AG10803 (cell line): ENCODE results near the gene KLHL21.

Experiments
- DNase-seq: peaks from one replicate; pipeline ENCODE4 v3.0.0; 2010; ENCODE audit warnings: low read depth
- H3K4me3 ChIP-seq: 2 replicates; pipeline ENCODE4 v1.5.1; 2011; ENCODE audit warnings: mild to moderate bottlenecking, low read length, control low read depth
- CTCF ChIP-seq: conservative IDR thresholded peaks from 2 replicates; pipeline ENCODE4 v1.5.1; 2011; ENCODE audit warnings: mild to moderate bottlenecking, low read length, control low read depth, inconsistent platforms

The KLHL21 gene

GRCh38 chr1:6587261-6588005 lies 15.2 kb downstream of the KLHL21 start:
- no peak for DNase-seq
- TF ChIP-seq CTCF: no peak
- H3K4me3 ChIP-seq: no peak overlapping the region

GRCh38 chr1:6586404-6586816 lies 16.3 kb downstream of the KLHL21 start:
- no peak for TF ChIP-seq CTCF
- H3K4me3 ChIP-seq: no peak overlapping the region
- no peak for DNase-seq

- no peak overlapping the region for H3K4me3 ChIP-seq
- no peak for TF ChIP-seq CTCF
- no peak for DNase-seq
Measured at GRCh38 chr1:6585841-6586240, 16.8 kb downstream of the KLHL21 start.

- no peak overlapping the region for H3K4me3 ChIP-seq
- TF ChIP-seq CTCF: no peak
Measured at GRCh38 chr1:6585081-6585722, 17.5 kb downstream of the KLHL21 start.

GRCh38 chr1:6584126-6585080 lies 18.3 kb downstream of the KLHL21 start:
- H3K4me3 ChIP-seq: no peak overlapping the region
- no peak for DNase-seq
- 0 out of 2 replicates have a peak, but pooled peaks have one; percentile 19 for TF ChIP-seq CTCF

More at GRCh38 chr1:6585081-6585722, 17.5 kb downstream of the KLHL21 start:
- no peak for DNase-seq

GRCh38 chr1:6582370-6582769 lies 20.3 kb downstream of the KLHL21 start:
- no peak overlapping the region for H3K4me3 ChIP-seq
- DNase-seq: no peak
- no peak for TF ChIP-seq CTCF
